Measurements from ENCODE around the gene OSER1.

- no peak for TF ChIP-seq POLR2A (IDR thresholded peaks at IDR 0.05)
- TF ChIP-seq CTCF (IDR thresholded peaks at IDR 0.05), result no peak
Measured at GRCh38 chr20:44183282-44183681, 27.3 kb downstream of the OSER1 start.

Data from right lobe of liver (tissue), 4 donors.